NOMO-1 (cell line): Measurements from ENCODE around the gene CAPZB.

Experiments used
- DNase-seq, 2 experiments: peaks; one replicate each; lab custom pipeline; 2025; ENCODE audit not compliant: unreplicated experiment in 2 of 2; lab: John Stamatoyannopoulos, UW

CAPZB gene

GRCh38 chr1:19354531-19354981 lies 130.8 kb downstream of the CAPZB start:
- DNase-seq = no peak

- DNase-seq = no peak
Observed at GRCh38 chr1:19353596-19353995, 131.7 kb downstream of the CAPZB start.

DNA sequence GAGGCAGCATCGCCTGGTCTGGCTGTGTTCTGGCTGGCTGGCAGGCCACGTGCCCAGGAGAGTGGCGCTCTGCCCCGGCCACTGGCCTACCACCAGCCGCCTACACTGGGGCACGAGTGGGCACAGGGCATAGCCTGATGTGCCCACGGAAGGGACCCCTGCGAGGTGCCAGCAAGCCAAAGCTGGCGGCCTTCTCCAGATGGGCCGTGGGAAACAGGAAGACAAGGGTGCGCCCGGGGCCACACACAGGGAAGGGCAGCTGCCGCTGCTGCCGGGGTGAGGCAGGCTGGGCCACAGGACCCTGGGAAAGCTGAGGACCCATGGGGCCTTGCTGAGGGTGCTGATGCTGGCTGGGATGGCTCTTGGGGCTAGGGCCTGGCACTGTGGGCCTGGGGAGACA lies 132.5 kb downstream of the CAPZB start:
- no peak for DNase-seq

DNA sequence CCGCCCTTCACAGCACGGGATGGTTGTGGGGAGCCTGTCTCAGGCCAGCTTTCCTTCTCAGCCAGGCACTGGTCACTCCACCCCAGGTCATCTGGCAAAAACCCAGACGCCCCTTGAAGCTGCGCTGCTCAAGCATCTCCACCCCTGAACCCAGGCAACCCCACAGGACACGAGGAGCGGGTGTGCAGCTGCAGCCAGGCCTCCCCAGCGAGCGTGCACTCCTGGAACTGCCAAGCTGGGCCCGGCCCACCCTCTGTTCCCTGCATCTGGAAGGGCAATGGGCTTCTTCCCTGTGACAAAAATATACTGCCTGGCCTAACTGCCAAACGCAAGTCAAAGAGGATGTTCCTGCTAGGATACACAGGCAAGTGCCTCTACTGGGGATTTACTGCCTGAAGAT lies 133.5 kb downstream of the CAPZB start:
- no peak for DNase-seq

DNA sequence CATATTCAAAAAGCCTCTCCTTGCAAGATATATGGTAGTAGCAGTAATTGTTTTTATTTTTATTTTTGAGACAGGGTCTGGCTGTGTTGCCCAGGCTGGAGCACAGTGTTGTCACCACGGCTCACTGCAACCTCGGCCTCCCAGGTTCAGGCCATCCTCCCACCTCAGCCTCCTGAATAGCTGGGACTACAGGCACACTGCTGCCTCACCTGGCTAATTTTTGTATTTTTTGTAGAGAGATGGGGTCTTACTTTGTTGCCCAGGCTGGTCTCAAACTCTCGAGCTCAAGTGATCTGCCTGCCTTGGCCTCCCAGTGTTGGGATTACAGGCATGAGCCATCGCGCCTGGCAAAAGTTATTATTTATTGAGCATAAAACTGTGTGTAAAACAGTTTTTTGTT lies 134.8 kb downstream of the CAPZB start:
- no peak for DNase-seq

DNA sequence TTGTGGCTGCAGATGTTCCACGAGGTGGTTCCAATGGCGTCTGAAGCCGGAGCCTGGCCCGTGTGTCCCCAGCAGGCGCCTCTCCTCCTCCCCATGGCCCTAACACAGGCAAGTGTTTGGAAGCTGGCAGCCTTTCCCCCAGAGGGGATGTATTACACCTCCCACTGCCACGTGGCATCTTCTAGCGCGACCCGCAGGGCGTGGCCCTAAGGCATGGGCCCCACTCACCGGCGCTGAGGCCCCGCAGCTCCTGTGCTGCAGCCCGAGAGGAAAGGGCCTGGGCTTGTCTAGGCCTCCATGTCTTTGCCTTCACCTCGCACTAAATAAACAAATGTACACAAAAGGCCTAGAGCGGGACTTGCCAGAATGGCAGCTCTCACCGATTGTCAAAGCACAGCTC lies 135.3 kb downstream of the CAPZB start:
- DNase-seq = no peak

- DNase-seq = no peak
Observed at GRCh38 chr1:19348441-19349198, 136.7 kb downstream of the CAPZB start.

DNA sequence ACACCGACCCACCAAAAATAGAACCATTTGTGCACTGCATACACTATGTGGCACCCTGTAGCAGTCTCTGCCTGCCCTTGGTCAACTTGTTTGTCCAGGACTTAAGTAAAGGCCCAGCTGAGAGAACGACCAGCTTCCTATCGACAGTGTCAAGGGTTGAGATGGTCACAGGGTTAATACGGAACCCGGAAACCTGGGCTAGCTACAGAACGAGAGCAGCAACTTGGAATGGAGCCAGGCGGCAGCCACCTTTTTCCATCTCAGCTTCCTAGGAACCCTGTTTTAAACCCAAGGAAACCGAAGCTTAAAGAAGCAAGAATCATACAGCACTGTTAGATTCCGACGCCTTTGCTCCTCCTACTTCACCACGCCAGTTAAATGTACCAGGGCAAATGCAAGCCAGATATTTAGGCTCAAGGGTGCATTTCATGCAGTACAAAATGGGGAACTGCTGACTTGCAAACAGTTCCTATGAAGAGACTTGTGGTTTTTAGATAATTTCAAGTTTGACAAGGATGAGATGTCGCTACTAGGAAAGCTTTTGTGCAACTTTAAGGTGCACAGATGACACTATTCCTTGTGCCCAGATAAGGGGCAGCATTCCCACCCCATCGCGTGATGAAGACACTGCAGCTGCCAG lies 137.7 kb downstream of the CAPZB start:
- peak; percentile 44 to 73 for DNase-seq

- DNase-seq = peak in 1 of 2 experiments; percentile 26
Observed at GRCh38 chr1:19346026-19346425, 139.3 kb downstream of the CAPZB start.

DNA sequence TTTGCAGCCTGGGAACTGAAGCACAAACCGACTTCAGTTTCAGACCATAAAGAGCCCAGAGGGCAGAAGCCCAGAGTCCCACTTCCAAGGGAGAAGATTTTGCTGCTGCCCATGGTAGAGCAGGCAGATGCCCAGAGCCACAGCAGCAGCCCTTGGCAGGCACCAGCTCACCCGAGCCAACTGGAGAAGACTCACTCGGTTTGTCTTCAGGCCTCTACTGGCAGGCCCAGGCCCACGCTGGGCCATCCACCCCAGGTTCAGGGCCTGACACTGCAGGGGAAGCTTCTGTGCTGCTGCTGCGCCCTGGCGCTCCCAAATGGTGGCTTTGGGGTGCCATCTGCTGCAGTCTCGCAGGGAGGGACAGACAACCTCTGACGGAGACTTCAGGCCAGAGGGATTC lies 139.9 kb downstream of the CAPZB start:
- no peak for DNase-seq

GRCh38 chr1:19344831-19345230 lies 140.5 kb downstream of the CAPZB start:
- no peak for DNase-seq

DNA sequence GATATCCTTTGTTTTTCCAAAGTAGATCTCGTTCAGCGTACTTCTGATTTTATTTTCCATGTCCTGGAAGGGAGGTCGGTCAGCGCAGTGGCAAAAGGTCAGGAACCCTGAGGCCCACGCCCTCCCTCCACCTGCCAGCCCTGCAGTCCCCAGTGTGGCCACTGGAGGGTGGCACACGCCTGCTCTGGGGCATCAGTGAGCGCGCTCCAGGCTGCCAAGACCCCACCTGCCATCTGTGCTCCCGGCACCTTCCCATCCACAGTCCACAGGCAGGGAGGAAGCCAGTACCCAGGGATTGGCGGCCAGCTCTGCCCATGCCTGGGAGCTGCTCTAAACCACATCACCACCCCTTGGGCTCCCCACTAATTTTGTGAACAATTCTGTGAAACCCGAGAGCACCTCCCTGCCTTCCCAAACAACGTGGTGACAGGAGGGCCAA lies 140.9 kb downstream of the CAPZB start:
- no peak for DNase-seq

GRCh38 chr1:19343617-19344350 lies 141.6 kb downstream of the CAPZB start:
- no peak for DNase-seq

DNA sequence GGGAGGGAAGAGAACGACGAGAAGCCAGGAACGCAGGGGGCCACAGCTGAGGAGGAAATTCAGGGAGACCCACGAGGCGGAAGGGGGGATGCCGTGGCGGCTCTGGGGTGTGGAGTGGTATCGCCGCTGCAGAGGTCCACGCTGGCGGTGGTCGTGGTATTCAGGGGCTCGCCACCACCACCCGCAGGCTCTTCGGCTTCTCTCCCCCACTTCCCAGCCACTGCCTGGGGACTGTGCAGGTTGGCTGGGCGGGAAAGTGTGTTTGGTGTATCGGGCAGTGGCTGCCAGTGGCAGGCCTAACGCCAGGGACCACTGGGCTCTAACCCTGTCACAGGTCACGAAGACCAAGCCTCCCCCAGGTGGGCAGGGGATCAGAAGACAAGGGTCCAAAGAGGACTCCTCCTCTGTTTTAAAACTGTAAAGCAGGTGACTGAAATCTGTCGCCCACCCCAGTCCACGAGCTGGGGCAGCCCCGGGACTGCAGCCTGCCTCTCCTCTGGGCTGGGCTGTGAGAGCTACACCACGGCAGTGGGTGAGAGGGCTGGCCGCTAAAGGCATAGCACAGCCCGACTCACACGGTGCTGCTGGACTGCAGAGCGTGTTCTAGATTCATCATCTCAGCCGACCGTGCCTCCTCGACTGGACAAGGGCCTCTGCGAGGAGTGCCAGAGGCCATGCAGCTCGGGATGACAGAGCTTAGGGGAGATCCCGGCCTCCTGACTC lies 142.3 kb downstream of the CAPZB start:
- no peak for DNase-seq

DNA sequence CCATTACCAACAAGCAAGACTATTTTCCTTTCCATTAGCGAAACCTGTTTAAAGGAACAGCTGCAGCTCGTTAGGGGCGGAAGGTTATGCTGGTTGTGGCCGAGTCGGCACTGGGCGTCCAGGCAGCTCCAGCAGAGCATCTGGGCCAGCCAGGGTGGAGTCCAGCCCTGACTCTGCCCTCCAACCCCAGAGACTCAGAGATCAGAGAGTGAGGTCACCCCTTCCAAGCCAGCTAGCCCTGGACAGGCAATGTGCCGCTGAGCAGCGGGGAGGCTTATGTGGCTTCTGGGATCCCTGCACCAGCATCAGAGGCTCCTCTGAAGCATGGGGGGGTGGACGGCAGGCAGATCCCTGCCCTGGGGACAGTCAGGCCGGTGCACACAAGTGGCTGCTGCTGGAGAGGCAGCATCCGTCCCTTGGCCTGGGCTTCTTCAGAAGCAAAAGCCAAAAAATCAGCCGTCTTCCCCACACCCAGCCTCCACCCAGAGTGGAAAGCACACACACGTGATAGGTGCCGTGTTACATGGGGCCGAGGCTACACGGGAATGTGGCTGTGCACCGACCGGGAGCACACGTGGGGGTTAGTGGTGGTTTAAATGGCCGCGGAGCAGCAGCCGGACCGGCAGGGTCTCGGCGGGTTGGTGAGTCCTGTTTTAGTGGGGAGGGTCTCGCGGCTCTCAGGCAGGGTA lies 143.1 kb downstream of the CAPZB start:
- DNase-seq = no peak

- DNase-seq = peak in 1 of 2 experiments; percentile 42
Observed at GRCh38 chr1:19341201-19342061, 143.9 kb downstream of the CAPZB start.

DNA sequence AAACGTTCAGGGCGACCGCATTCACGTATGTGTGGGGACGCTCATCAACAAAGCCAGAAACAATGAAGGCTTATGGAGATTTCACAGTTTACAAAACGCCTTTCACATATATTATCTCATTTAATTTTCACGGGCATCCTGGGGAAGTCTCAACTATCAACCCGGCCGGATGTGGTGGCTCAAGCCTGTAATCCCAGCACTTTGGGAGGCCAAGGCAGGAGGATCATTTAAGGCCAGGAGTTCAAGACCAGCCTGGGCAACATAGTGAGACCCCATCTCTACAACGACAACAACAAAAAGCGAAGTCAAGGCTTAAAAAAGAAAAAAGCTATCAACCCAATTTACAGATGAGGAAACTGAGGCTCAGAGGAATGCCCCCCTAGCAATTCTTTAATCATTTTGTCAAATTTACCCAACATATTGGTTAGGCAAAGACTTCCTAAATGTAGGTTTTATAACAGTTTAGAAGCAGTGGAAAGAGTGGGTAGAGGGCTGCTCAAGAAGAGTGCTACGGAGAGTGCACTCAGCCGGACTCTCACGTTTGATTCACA lies 144.9 kb downstream of the CAPZB start:
- DNase-seq = no peak

DNA sequence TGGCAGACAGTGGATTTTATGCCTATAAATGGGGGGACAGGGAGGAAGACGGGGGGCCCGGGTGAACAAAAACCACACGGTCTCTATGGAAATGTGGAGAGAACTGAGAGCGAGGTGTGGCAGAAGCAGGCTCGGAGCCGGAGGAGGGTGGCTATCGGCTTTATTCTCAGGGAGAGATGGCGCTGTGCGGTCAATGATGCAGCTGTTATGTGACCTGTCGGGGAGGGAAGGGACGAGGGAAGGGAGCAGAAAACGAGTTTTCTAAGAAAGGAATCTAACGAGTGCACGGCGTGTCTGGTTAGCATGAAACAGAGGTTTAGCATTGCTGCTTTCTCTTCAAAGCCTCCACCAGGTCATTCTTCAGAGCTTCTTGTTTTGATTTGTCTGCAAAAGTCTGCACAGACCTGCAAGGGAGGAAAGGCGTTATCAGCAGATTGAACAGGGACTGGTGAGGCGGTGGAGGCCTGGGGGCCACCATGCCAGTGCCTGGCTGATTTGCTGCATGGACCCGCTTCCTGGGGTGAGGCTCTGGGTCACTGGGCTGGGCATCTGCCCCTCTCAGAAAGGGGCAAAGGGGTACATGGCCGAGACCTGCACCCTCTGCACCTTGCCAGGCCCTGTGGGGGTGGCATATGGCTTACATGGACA lies 146.0 kb downstream of the CAPZB start:
- no peak for DNase-seq

- DNase-seq = peak; percentile 84 to 92
Observed at GRCh38 chr1:19338323-19338762, 147.0 kb downstream of the CAPZB start.
